ENCODE results near the gene VAT1.
"Not testable (repeated sequence)": the region's sequence is repeated elsewhere in the genome, so short reads cannot be mapped to it uniquely, and the experiment has no call there.

VAT1 gene

GRCh38 chr17:43006639-43007551 is 15.3 kb downstream of the VAT1 start, which contains the start of gene IFI35:
Gene IFI35 (plus strand): TSS chr17:43006784. CDS start chr17:43006948, 164 bp downstream.
- peaks cover 0 to 14% (median 9%) of the 10 kb centered on the region in 4 experiments for H3K4me1 ChIP-seq (ENCODE audit: control extremely low read depth in 1 of 4, control insufficient read depth in 4 of 4, insufficient read depth in 4 of 4, low read length in 3 of 4)
- H3K27me3 ChIP-seq (replicated peaks in 2 of 5; ENCODE audit: control insufficient read depth in 4 of 5, insufficient read depth in 5 of 5, low read length in 4 of 5): no peaks in the 10 kb centered on the region
- H3K4me3 ChIP-seq (ENCODE audit: control insufficient read depth in 1 of 7, extremely low read depth in 1 of 7, insufficient read depth in 4 of 7, low read depth in 2 of 7, low read length in 6 of 7): peak within 1 kb of the TSS; percentile 81 to 95 (median 89)
- 18% methylated on average over 13 of the region's 18 CpGs for WGBS (ENCODE audit: insufficient coverage)
- peak; percentile 84 to 92 (median 90) for DNase-seq
- no peaks in the 10 kb centered on the region for H3K9me3 ChIP-seq (ENCODE audit: control extremely low read depth in 1 of 5, control insufficient read depth in 4 of 5, insufficient read depth in 2 of 5, low read depth in 1 of 5, low read length in 4 of 5)
- H3K27ac ChIP-seq (ENCODE audit: insufficient read depth in 1 of 2, low read depth in 1 of 2, low read length in 2 of 2, poor library complexity in 1 of 2, severe bottlenecking in 2 of 2): peak within 1 kb of the TSS; percentile 79 to 87
- H3K36me3 ChIP-seq (ENCODE audit: control insufficient read depth in 4 of 4, insufficient read depth in 4 of 4, low read length in 3 of 4): peaks cover 4 to 21% (median 17%) of the 10 kb centered on the region in 4 experiments
- ChIA-PET CTCF (interaction anchor here (0.7 to 2.3 kb wide), 9 partner anchors 8 to 216 kb away, joined by 3 to 10 read pairs (median 4); partner anchors contain the start of genes RND2, RPL27 and VAT1), POLR2A (interaction anchor here (1.0 to 1.3 kb wide), 2 partner anchors 9 to 12 kb away, joined by 4 to 11 read pairs; partner anchors contain the start of gene RPL27)

DNA sequence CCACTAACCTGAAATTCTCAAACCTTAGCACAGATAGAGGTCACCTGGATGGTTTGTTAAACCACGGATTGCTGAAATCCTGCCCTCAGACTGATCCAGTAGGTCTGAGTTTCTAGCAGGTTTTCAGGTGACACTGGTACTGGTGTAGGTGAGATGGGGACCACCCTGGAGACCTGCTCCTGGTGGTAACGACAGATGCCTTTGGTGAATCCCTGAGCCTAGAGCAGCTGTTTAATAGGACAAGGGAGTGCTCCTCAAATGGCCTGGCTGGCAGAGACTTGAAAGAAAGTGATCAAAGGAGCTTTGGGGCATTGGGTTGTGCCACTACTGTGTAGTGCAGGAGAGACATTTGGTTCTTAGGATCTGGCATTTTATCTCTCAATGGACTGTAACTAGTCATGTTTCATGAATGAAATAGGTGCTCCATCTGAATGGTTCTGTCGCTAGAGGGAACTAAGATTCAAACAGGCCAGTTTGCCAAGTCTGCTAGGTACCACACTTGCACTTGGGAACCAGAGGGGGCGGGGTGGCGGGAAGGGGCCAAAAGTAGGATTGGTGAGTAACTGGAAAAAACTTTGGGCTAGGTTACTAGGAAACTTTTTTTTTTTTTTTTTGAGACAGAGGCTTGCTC is 18.5 kb downstream of the VAT1 start:
- DNase-seq: no peak
- H3K36me3 ChIP-seq (ENCODE audit: control insufficient read depth in 4 of 4, insufficient read depth in 4 of 4, low read length in 3 of 4): peaks cover 4 to 44% (median 35%) of the 10 kb centered on the region in 4 experiments
- no peaks in the 10 kb centered on the region for H3K27me3 ChIP-seq (replicated peaks in 2 of 5; ENCODE audit: control insufficient read depth in 4 of 5, insufficient read depth in 5 of 5, low read length in 4 of 5)
- no peak overlapping the region for H3K4me3 ChIP-seq (ENCODE audit: control insufficient read depth in 1 of 7, extremely low read depth in 1 of 7, insufficient read depth in 4 of 7, low read depth in 2 of 7, low read length in 6 of 7)
- 97% methylated on average over 4 of the region's 5 CpGs for WGBS (ENCODE audit: insufficient coverage)
- H3K9me3 ChIP-seq (ENCODE audit: control extremely low read depth in 1 of 5, control insufficient read depth in 4 of 5, insufficient read depth in 2 of 5, low read depth in 1 of 5, low read length in 4 of 5): no peaks in the 10 kb centered on the region
- peak overlapping the region in 1 of 2 experiments; percentile 62 for H3K27ac ChIP-seq (ENCODE audit: insufficient read depth in 1 of 2, low read depth in 1 of 2, low read length in 2 of 2, poor library complexity in 1 of 2, severe bottlenecking in 2 of 2)
- ChIA-PET POLR2A (no interaction called here), CTCF (no interaction called here)
- H3K4me1 ChIP-seq (ENCODE audit: control extremely low read depth in 1 of 4, control insufficient read depth in 4 of 4, insufficient read depth in 4 of 4, low read length in 3 of 4): peaks cover 4 to 30% (median 22%) of the 10 kb centered on the region in 4 experiments

DNA sequence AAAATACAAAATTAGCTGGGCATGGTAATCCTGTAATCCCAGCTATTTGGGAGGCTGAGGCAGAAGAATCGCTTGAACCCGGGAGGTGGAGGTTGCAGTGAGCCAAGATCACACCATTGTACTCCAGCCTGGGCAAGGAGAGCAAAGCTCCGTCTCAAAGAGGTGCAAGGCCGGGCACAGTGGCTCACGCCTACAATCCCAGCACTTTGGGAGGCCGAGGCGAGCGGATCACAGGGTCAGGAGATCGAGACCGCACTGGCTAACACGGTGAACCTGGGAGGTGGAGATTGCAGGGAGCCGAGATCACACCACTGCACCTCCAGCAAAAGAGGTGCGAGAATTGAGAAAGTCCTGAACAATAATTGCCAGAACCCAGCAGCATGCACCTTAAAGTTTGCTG is 21.3 kb downstream of the VAT1 start:
- CTCF ChIA-PET: interaction anchor here (1.0 to 1.3 kb wide), 2 partner anchors 18 to 21 kb away, joined by 4 to 5 read pairs; partner anchors contain the start of gene VAT1
- POLR2A ChIA-PET; DNase-seq; H3K9me3 ChIP-seq (ENCODE audit: control extremely low read depth in 1 of 5, control insufficient read depth in 4 of 5, insufficient read depth in 2 of 5, low read depth in 1 of 5, low read length in 4 of 5); H3K27me3 ChIP-seq (replicated peaks in 2 of 5; ENCODE audit: control insufficient read depth in 4 of 5, insufficient read depth in 5 of 5, low read length in 4 of 5); H3K4me3 ChIP-seq (ENCODE audit: control insufficient read depth in 1 of 7, extremely low read depth in 1 of 7, insufficient read depth in 4 of 7, low read depth in 2 of 7, low read length in 6 of 7): not testable (repeated sequence)
- H3K27ac ChIP-seq (ENCODE audit: insufficient read depth in 1 of 2, low read depth in 1 of 2, low read length in 2 of 2, poor library complexity in 1 of 2, severe bottlenecking in 2 of 2): peak overlapping the region in 1 of 2 experiments; percentile 61
- H3K4me1 ChIP-seq (ENCODE audit: control extremely low read depth in 1 of 4, control insufficient read depth in 4 of 4, insufficient read depth in 4 of 4, low read length in 3 of 4): peaks cover 4 to 27% (median 19%) of the 10 kb centered on the region in 4 experiments
- H3K36me3 ChIP-seq (ENCODE audit: control insufficient read depth in 4 of 4, insufficient read depth in 4 of 4, low read length in 3 of 4): peaks cover 4 to 44% (median 35%) of the 10 kb centered on the region in 4 experiments
- WGBS (ENCODE audit: insufficient coverage): 97% methylated on average over 13 of the region's 13 CpGs

- H3K27me3 ChIP-seq (replicated peaks in 2 of 5; ENCODE audit: control insufficient read depth in 4 of 5, insufficient read depth in 5 of 5, low read length in 4 of 5): no peaks in the 10 kb centered on the region
- H3K4me1 ChIP-seq (ENCODE audit: control extremely low read depth in 1 of 4, control insufficient read depth in 4 of 4, insufficient read depth in 4 of 4, low read length in 3 of 4): peaks cover 4 to 27% (median 19%) of the 10 kb centered on the region in 4 experiments
- ChIA-PET CTCF (interaction anchor here (0.8 to 2.8 kb wide), 5 partner anchors 9 to 155 kb away, joined by 3 to 12 read pairs (median 9); partner anchors contain the start of gene AOC2), POLR2A (interaction anchor here (0.5 to 1.5 kb wide), 4 partner anchors 8 to 369 kb away, joined by 3 to 11 read pairs (median 4); partner anchors contain the start of gene AARSD1)
- no peaks in the 10 kb centered on the region for H3K9me3 ChIP-seq (ENCODE audit: control extremely low read depth in 1 of 5, control insufficient read depth in 4 of 5, insufficient read depth in 2 of 5, low read depth in 1 of 5, low read length in 4 of 5)
- peak overlapping the region; percentile 75 to 97 (median 93) for H3K4me3 ChIP-seq (ENCODE audit: control insufficient read depth in 1 of 7, extremely low read depth in 1 of 7, insufficient read depth in 4 of 7, low read depth in 2 of 7, low read length in 6 of 7)
- H3K36me3 ChIP-seq (ENCODE audit: control insufficient read depth in 4 of 4, insufficient read depth in 4 of 4, low read length in 3 of 4): peaks cover 2 to 50% (median 38%) of the 10 kb centered on the region in 4 experiments
- peak overlapping the region; percentile 97 to 99 for H3K27ac ChIP-seq (ENCODE audit: insufficient read depth in 1 of 2, low read depth in 1 of 2, low read length in 2 of 2, poor library complexity in 1 of 2, severe bottlenecking in 2 of 2)
- WGBS (ENCODE audit: insufficient coverage): 27% methylated on average over 7 of the region's 10 CpGs
- no peak for DNase-seq
Observed at GRCh38 chr17:42999003-42999525, 23.1 kb downstream of the VAT1 start.

- ChIA-PET POLR2A (interaction anchor here (0.5 to 1.5 kb wide), 12 partner anchors 9 to 604 kb away, joined by 3 to 11 read pairs (median 3); partner anchors contain the start of genes AARSD1 and NBR1), CTCF (interaction anchor here (0.8 to 2.8 kb wide), 13 partner anchors 8 to 154 kb away, joined by 3 to 12 read pairs (median 4); partner anchors contain the start of genes AARSD1, AOC2, IFI35 and RUNDC1)
- Histone ChIP-seq H3K27ac (ENCODE audit: insufficient read depth in 1 of 2, low read depth in 1 of 2, low read length in 2 of 2, poor library complexity in 1 of 2, severe bottlenecking in 2 of 2) (peak within 1 kb of the TSS; percentile 97 to 99), H3K4me1 (ENCODE audit: control extremely low read depth in 1 of 4, control insufficient read depth in 4 of 4, insufficient read depth in 4 of 4, low read length in 3 of 4) (peaks cover 4 to 27% (median 19%) of the 10 kb centered on the region in 4 experiments), H3K27me3 (replicated peaks in 2 of 5; ENCODE audit: control insufficient read depth in 4 of 5, insufficient read depth in 5 of 5, low read length in 4 of 5) (no peaks in the 10 kb centered on the region), H3K9me3 (ENCODE audit: control extremely low read depth in 1 of 5, control insufficient read depth in 4 of 5, insufficient read depth in 2 of 5, low read depth in 1 of 5, low read length in 4 of 5) (no peaks in the 10 kb centered on the region), H3K36me3 (ENCODE audit: control insufficient read depth in 4 of 4, insufficient read depth in 4 of 4, low read length in 3 of 4) (peaks cover 2 to 47% (median 37%) of the 10 kb centered on the region in 4 experiments), H3K4me3 (ENCODE audit: control insufficient read depth in 1 of 7, extremely low read depth in 1 of 7, insufficient read depth in 4 of 7, low read depth in 2 of 7, low read length in 6 of 7) (peak within 1 kb of the TSS; percentile 75 to 97 (median 93))
- under 1% methylated on average over 42 of the region's 49 CpGs for WGBS (ENCODE audit: insufficient coverage)
- DNase-seq: peak; percentile 100
Observed at GRCh38 chr17:42997984-42998938, 23.9 kb downstream of the VAT1 start, which contains the start of gene RPL27. Gene RPL27 (plus strand): TSS chr17:42998419. CDS start chr17:42998751, 332 bp downstream.

All from common myeloid progenitor, CD34-positive (primary cell).